Cardiac septum (tissue), 1 donor: ENCODE measurements around the gene PA2G4. TPM values are rescaled to one million over a fixed set of nuclear protein-coding genes. Genes with fewer than 3 reads are reported as not detected.

Source experiments
- DNase-seq: peaks from one replicate; pipeline ENCODE4 v3.0.0-alpha.2; 2020; ENCODE audit warnings: low spot score
- intact Hi-C: fragments of 100-400 bp; cut with DNase I; formaldehyde crosslinking; loops from one replicate; pipeline ENCODE4 v1.14.0; 2022
- total RNA-seq: library from RNA; stranded (reverse); fragmentation: NEBNext Ultra II Directional; extraction: Animal tissue kit (Norgen Biotek cat#: 25700); gene quantifications from one replicate; pipeline ENCODE4 v1.2.1, GENCODE V29; 2021
- donor health status: DM: no; HTN: no; CAD: no.

PA2G4 gene
- total RNA-seq, 1 donor from 2014 or later, result 61.6 TPM

- intact Hi-C loops, result loop anchor here (2.0 kb wide), 3 partner anchors 29 to 41 kb away; partner anchors contain the start of genes SMARCC2 and ZC3H10
- no peak for DNase-seq
Observed at GRCh38 chr12:56159482-56160192, 55.3 kb downstream of the PA2G4 start.

- intact Hi-C loops, result no loop called here
- DNase-seq, result no peak
Observed at GRCh38 chr12:56160193-56160763, 55.9 kb downstream of the PA2G4 start.

GRCh38 chr12:56160894-56161689 is 56.7 kb downstream of the PA2G4 start:
- intact Hi-C loops, result no loop called here
- no peak for DNase-seq

DNA sequence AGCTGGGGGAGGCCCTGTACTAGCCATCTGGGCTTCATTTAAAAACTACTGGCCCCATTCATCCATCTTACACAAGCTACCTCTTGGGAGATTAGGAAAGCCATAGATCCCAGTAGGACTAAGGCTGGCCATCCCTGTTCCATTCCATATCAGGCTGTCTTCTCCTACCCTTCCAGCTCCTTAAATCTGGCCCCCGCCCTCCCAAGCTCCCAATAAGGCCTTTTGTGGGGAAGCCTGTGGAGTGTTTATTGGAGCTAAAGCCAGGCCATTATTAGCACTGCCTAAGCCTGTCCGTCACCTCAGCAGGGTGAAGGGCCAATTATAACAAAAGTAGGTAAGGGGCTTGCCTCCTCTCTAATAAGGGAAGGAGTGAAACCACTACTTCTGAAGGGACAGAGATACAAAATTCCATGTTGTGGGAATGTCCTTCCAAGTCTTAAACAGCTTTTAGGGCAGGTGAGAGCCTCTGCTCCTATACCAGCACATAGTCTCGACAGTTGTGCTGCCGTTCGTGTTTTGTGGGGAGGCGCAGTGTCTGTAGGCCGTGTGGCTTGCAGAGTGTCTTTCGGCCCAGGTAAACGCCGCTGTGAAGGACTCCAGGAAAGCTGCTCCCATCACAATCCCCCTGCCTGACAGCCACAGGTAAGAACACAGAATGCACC is 57.5 kb downstream of the PA2G4 start:
- intact Hi-C loops, result no loop called here
- DNase-seq, result no peak

GRCh38 chr12:56162468-56163290 is 58.3 kb downstream of the PA2G4 start:
- intact Hi-C loops, result no loop called here
- DNase-seq, result no peak

Other genes starting within 250 kb of the PA2G4 start
- 13.5 TPM for gene PYM1, start 176.7 kb upstream of the PA2G4 start, total RNA-seq
- gene DGKA, start 173.4 kb upstream of the PA2G4 start, total RNA-seq, result 9.7 TPM
- 0.75 TPM for gene PMEL, start 138.5 kb upstream of the PA2G4 start, total RNA-seq
- 9.1 TPM for gene CDK2, start 137.7 kb upstream of the PA2G4 start, total RNA-seq
- 108 TPM for gene RAB5B, start 130.5 kb upstream of the PA2G4 start, total RNA-seq
- gene SUOX, start 107.3 kb upstream of the PA2G4 start, total RNA-seq, result 25.0 TPM
- 8.4 TPM for gene IKZF4, start 83.5 kb upstream of the PA2G4 start, total RNA-seq
- gene RPS26, start 62.6 kb upstream of the PA2G4 start, total RNA-seq, result 39.5 TPM
- gene ERBB3, start 24.4 kb upstream of the PA2G4 start, total RNA-seq, result 1.5 TPM
- gene RPL41, start 12.1 kb downstream of the PA2G4 start, total RNA-seq, result 1,517 TPM
- 6.0 TPM for gene ZC3H10, start 13.7 kb downstream of the PA2G4 start, total RNA-seq
- 36.2 TPM for gene ESYT1, start 23.7 kb downstream of the PA2G4 start, total RNA-seq
- gene MYL6B, start 48.0 kb downstream of the PA2G4 start, total RNA-seq, result 37.6 TPM
- gene MYL6, start 53.8 kb downstream of the PA2G4 start, total RNA-seq, result 792 TPM
- gene SMARCC2, start 84.9 kb downstream of the PA2G4 start, total RNA-seq, result 71.5 TPM
- 40.7 TPM for gene RNF41, start 117.4 kb downstream of the PA2G4 start, total RNA-seq
- gene NABP2, start 119.8 kb downstream of the PA2G4 start, total RNA-seq, result 19.6 TPM
- gene SLC39A5, start 125.5 kb downstream of the PA2G4 start, total RNA-seq, result not detected
- 28.8 TPM for gene ANKRD52, start 153.8 kb downstream of the PA2G4 start, total RNA-seq
- gene COQ10A, start 162.4 kb downstream of the PA2G4 start, total RNA-seq, result 86.8 TPM
- gene CS, start 195.8 kb downstream of the PA2G4 start, total RNA-seq, result 570 TPM
- gene CNPY2, start 211.4 kb downstream of the PA2G4 start, total RNA-seq, result 38.0 TPM
- 46.3 TPM for gene PAN2, start 229.4 kb downstream of the PA2G4 start, total RNA-seq
- gene IL23A, start 234.3 kb downstream of the PA2G4 start, total RNA-seq, result not detected